ENCODE data around the gene ZCCHC9.

- no peak for TF ChIP-seq CTCF (conservative IDR thresholded peaks at IDR 0.05; ENCODE audit: low read length)
- TF ChIP-seq EZH2phosphoT487 (IDR thresholded peaks at IDR 0.05; ENCODE audit: borderline replicate concordance, low read depth, low read length), result no peak
Measured at GRCh38 chr5:81290146-81290545, 11.2 kb upstream of the ZCCHC9 start.
